Endothelial cell of umbilical vein (primary cell): ENCODE data around the gene PYHIN1.

ENCODE experiments used
- EZH2 ChIP-seq: IDR thresholded peaks from 2 replicates; pipeline ENCODE4 v1.6.1; 2012; ENCODE audit warnings: borderline replicate concordance, low read depth, mild to moderate bottlenecking, moderate library complexity, low read length, inconsistent platforms; ENCODE audit not compliant: severe bottlenecking
- FOS ChIP-seq: IDR thresholded peaks from 2 replicates; pipeline ENCODE4 v1.6.1; 2011; ENCODE audit warnings: mild to moderate bottlenecking, low read length, moderate library complexity, borderline replicate concordance; ENCODE audit not compliant: insufficient read depth
- GATA2 ChIP-seq: IDR thresholded peaks from 2 replicates; pipeline ENCODE4 v1.7.0; 2011; ENCODE audit warnings: low read depth, mild to moderate bottlenecking, moderate library complexity, mixed read lengths, low read length; ENCODE audit not compliant: insufficient read length, insufficient read depth
- JUN ChIP-seq: IDR thresholded peaks from 2 replicates; pipeline ENCODE4 v1.6.1; 2011; ENCODE audit warnings: borderline replicate concordance, low read depth; ENCODE audit not compliant: insufficient read length, insufficient read depth
- MYC ChIP-seq: IDR thresholded peaks from one replicate; pipeline ENCODE4 v1.6.1; 2011; ENCODE audit warnings: mild to moderate bottlenecking, low read depth, low read length
- POLR2A ChIP-seq: IDR thresholded peaks from 2 replicates; pipeline ENCODE4 v1.6.1; 2012; ENCODE audit warnings: low read depth, mild to moderate bottlenecking, control low read depth, low read length
- POLR2AphosphoS5 ChIP-seq: IDR thresholded peaks from 2 replicates; pipeline ENCODE4 v1.6.1; 2012; ENCODE audit warnings: low read depth, mild to moderate bottlenecking, control low read depth, low read length, moderate library complexity; ENCODE audit not compliant: insufficient read depth
- TF ChIP-seq, protein P1 (sequence below), 2 donors: IDR thresholded peaks; 1 replicate in 1 of 2; 2 replicates in 1 of 2; pipeline ENCODE4 v1.5.1; 2011; ENCODE audit warnings: low read length in 2 of 2, mild to moderate bottlenecking in 2 of 2, moderate library complexity in 2 of 2, control low read depth in 1 of 2, inconsistent platforms in 1 of 2, low read depth in 1 of 2; ENCODE audit not compliant: insufficient read depth in 1 of 2; ENCODE audit errors: extremely low read depth in 1 of 2
- TF ChIP-seq, protein P2 (sequence below): IDR thresholded peaks from 2 replicates; pipeline ENCODE4 v1.6.1; 2011; ENCODE audit not compliant: insufficient read depth, insufficient read length

DNA sequence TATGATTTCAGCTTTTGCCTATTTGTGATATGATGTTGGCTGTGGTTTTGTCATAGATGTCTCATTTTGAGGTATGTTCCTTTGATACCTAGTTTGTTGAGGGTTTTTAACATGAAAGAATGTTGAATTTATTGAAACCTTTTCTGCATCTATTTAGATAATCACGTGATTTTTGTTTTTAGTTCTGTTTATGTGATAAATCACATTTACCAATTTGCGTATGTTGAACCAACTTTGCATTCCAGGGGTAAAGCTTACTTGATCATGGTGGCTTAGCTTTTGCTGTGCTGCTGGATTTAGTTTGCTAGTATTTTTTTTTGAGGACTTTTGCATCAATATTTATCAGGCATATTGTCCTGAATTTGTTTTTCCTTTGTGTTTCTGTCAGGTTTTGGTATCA, 51.9 kb downstream of the PYHIN1 start:
- TF ChIP-seq, protein P1, sequence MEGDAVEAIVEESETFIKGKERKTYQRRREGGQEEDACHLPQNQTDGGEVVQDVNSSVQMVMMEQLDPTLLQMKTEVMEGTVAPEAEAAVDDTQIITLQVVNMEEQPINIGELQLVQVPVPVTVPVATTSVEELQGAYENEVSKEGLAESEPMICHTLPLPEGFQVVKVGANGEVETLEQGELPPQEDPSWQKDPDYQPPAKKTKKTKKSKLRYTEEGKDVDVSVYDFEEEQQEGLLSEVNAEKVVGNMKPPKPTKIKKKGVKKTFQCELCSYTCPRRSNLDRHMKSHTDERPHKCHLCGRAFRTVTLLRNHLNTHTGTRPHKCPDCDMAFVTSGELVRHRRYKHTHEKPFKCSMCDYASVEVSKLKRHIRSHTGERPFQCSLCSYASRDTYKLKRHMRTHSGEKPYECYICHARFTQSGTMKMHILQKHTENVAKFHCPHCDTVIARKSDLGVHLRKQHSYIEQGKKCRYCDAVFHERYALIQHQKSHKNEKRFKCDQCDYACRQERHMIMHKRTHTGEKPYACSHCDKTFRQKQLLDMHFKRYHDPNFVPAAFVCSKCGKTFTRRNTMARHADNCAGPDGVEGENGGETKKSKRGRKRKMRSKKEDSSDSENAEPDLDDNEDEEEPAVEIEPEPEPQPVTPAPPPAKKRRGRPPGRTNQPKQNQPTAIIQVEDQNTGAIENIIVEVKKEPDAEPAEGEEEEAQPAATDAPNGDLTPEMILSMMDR (IDR thresholded peaks at IDR 0.05; ENCODE audit: extremely low read depth in 1 of 2, insufficient read depth in 1 of 2, low read depth in 1 of 2, low read length in 2 of 2): no peak
- TF ChIP-seq POLR2A: no peak
- TF ChIP-seq FOS: no peak
- TF ChIP-seq, protein P2, sequence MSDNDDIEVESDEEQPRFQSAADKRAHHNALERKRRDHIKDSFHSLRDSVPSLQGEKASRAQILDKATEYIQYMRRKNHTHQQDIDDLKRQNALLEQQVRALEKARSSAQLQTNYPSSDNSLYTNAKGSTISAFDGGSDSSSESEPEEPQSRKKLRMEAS: no peak
- TF ChIP-seq JUN: no peak
- no peak for TF ChIP-seq EZH2
- no peak for TF ChIP-seq POLR2AphosphoS5
- TF ChIP-seq MYC: no peak
- no peak for TF ChIP-seq GATA2
